Esophagus squamous epithelium (tissue), 4 donors: ENCODE measurements around the gene PRC1.

Experiments used
- POLR2A ChIP-seq, 4 donors: fragments of 450-650 bp; IDR thresholded peaks; one replicate each; pipeline ENCODE4 v1.6.1; 2017; ENCODE audit warnings: antibody characterized with exemption in 4 of 4, mild to moderate bottlenecking in 4 of 4, moderate library complexity in 3 of 4
- TF ChIP-seq, protein P1 (sequence below), 6 experiments: fragments of 450-650 bp in 4 of 6; fragments of 200-600 bp in 2 of 6; sonication (generic) in 2 of 6; IDR thresholded peaks; one replicate each; pipeline ENCODE4 v1.5.1; 2016 to 2019; ENCODE audit warnings: antibody characterized with exemption in 6 of 6, mild to moderate bottlenecking in 4 of 6, moderate library complexity in 4 of 6

DNA sequence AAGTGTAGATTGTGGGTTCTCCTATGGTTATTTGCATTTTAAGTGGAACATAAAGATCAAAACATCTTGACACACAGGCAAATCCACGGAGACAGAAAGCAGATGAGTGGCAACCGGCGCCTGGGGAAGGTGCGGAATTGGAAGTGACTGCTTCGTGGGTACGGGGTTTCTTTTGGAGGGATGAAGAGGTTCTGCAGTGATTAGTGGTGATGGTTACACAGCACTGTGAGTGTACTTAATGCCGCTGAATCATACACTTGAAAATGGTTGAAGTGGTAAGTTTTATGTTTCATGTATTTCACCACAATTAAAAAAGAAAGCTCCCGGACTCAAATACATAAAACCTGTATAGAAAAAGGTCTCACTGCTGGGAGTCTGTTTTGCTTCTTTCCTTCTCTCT, 46.5 kb upstream of the PRC1 start:
- TF ChIP-seq, protein P1, sequence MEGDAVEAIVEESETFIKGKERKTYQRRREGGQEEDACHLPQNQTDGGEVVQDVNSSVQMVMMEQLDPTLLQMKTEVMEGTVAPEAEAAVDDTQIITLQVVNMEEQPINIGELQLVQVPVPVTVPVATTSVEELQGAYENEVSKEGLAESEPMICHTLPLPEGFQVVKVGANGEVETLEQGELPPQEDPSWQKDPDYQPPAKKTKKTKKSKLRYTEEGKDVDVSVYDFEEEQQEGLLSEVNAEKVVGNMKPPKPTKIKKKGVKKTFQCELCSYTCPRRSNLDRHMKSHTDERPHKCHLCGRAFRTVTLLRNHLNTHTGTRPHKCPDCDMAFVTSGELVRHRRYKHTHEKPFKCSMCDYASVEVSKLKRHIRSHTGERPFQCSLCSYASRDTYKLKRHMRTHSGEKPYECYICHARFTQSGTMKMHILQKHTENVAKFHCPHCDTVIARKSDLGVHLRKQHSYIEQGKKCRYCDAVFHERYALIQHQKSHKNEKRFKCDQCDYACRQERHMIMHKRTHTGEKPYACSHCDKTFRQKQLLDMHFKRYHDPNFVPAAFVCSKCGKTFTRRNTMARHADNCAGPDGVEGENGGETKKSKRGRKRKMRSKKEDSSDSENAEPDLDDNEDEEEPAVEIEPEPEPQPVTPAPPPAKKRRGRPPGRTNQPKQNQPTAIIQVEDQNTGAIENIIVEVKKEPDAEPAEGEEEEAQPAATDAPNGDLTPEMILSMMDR (IDR thresholded peaks at IDR 0.05) = no peak
- TF ChIP-seq POLR2A (IDR thresholded peaks at IDR 0.05) = no peak
